Activated naive CD4-positive, alpha-beta T cell treated with Interleukin-2 at 50 U/mL for 16 hours (primary cell): ENCODE results near the gene ACYP1.
"Not testable (repeated sequence)": the region's sequence is repeated elsewhere in the genome, so short reads cannot be mapped to it uniquely, and the experiment has no call there.

ENCODE experiments used
- DNase-seq: peaks from one replicate; pipeline ENCODE4 v3.0.0-alpha.2; 2020

The ACYP1 gene

DNA sequence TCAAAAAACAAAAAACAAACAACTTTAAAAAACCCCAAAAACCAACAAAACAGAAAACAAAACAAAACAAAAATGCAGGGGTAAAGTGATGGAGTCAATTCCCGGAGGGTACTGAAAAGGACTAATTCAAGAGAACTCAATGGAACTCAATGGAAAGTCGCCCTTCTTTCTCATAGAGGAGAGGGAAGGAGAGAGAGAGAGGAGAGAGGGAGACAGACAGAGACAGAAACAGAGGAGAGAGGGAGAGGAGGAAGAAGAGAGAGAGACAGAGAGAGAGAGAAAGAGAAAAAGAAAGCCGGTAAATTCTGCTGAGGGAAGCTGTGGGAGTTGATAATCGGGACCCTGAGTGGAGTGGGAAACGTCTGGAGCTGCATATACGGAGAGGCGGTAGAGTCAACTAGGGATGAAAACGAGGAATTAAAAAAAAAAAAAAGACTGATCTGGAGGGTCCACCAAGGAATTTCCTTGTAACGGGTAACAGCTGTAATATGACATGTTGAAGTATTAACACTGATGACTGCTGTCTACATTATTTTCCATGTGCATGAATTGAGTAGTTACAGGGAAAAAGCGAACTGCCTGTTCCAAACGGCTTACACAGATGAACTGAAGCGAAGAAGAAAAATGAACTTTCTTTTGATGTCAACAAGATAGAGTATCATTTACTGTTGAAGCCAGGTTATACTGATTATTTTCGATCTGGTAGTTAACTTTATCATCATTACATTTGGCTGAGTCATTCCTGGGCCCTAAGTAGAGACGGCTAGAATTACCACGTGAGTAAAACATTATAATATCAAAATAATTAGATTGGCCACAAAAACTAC is 4.7 kb upstream of the ACYP1 start:
- no peak for DNase-seq

DNA sequence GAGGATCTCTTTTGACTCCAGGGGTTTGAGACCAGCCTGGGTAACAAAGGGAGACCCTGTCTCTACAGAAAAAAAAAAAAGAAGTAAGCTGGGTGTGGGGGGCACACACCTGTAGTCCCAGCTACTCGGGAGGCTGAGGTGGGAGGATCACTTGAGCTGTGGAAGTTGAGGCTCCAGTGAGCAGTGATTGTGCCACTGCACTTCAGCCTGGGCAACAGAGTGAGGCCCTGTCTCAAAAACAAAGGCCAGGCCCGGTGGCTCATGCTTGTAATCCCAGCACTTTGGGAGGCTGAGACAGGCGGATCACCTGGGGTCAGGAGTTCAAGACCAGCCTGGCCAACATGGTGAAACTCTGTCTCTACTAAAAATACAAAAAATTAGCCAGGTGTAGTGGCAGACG is 3.9 kb upstream of the ACYP1 start:
- DNase-seq, result not testable (repeated sequence)

DNA sequence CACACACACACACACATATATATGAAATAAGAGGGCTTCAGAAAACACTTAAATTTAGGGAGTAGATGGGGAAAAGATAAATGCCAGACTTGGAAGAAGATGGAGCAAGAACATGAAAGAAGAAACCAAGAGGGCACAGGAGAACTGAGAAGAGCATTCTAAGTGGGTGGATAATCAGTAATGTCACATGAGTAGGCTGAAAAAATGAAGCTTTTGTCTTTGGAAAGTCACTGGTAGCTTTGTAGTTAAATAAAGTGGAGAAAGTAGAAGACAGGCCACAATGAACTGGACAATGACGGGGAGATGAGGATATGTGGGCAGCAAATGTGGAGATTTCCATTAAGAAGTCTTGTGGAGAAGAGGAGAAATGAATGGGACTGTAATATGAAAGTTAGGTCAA is 3.4 kb upstream of the ACYP1 start:
- DNase-seq, result no peak

GRCh38 chr14:75066691-75067090 is 2.9 kb upstream of the ACYP1 start:
- no peak for DNase-seq

DNA sequence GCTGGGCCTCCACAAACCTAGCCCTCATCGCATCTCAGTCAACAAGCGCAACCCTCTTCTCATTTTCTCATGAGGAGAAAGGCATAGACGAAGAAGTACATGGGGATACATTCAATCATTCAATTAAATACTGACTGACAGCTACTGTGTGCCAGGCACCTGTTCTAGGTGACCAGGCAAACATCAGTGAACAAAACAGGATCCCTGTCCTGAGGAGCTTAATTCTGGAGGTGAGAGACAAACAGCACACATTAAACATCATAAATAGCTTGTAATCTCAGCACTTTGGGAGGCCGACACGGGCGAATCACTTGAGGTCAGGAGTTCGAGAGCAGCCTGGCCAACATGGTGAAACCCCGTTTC is 362 bp upstream of the ACYP1 start:
- no peak for DNase-seq

DNA sequence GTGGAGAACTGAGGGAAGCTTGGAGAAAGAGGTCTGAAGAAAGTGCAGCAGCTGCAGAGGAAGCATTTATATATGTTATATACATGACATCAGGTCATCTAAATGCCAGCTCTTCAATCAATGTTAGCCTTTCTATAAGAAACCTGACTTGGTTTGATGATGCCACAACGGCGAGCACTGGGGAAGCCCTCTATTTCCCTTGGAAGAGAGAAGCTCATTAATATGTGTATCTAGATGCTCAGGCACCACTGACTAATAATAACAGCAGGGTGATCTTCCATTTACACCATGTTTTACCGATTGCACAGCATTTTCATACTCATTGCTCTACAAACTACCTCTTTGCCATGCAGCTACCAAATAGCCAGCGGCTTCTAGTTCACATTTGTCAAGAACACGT is 811 bp downstream of the ACYP1 start:
- no peak for DNase-seq

GRCh38 chr14:75060420-75060819 is 3.4 kb downstream of the ACYP1 start:
- DNase-seq, result no peak

- DNase-seq, result no peak
Measured at GRCh38 chr14:75059642-75060041, 4.2 kb downstream of the ACYP1 start.

- no peak for DNase-seq
Measured at GRCh38 chr14:75054421-75054820, 9.4 kb downstream of the ACYP1 start.

GRCh38 chr14:75053396-75054291 is 10.2 kb downstream of the ACYP1 start:
- DNase-seq, result no peak

DNA sequence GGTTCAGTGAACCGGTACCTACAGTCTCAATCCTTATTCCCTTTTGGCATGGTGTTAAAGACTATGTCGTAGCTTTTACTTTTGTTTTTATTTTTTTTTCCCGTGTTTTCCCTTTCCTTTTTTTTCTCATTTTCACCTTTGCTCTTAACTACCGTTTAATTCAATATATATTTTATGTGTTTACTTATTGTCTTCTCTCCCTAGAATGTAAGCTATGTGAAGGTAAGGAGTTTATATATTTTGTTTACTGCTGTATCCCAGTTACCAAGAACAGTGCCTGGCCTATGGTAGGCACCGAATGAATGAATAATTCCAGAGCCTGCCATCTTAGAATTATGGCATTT is 12.3 kb downstream of the ACYP1 start:
- DNase-seq, result no peak

GRCh38 chr14:75050852-75051555 is 12.8 kb downstream of the ACYP1 start, which contains the start of gene MLH3:
MLH3 (minus strand) TSS chr14:75051467; CDS start chr14:75049655, 1,812 bp downstream.
- DNase-seq, result peak; percentile 79

GRCh38 chr14:75049731-75050201 is 14.1 kb downstream of the ACYP1 start:
- no peak for DNase-seq

- DNase-seq, result no peak
Measured at GRCh38 chr14:75049136-75049535, 14.7 kb downstream of the ACYP1 start.

- no peak for DNase-seq
Measured at GRCh38 chr14:75048101-75048500, 15.7 kb downstream of the ACYP1 start.

- DNase-seq, result no peak
Measured at GRCh38 chr14:75047506-75047905, 16.3 kb downstream of the ACYP1 start.

DNA sequence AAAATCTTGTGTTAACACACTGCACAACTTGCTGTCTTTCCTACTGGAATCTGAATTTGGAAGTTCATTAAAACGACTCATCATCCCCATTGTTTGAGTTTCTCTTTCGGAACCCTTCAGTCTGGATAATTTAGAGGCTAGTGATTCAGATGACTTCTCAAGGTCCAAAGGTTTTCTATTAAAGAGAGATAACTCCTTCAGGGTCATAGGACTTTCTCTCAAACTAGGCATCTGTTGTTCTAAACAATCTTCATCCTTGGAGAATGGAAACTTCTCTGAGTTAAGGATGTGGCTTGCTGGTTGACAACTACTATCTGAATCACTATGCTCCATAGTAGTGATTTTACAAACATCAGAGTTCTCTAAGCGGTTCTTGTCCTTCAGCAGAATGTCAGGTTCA is 16.9 kb downstream of the ACYP1 start:
- DNase-seq, result no peak

GRCh38 chr14:75046275-75046674 is 17.5 kb downstream of the ACYP1 start:
- DNase-seq, result no peak

GRCh38 chr14:75044752-75045151 is 19.1 kb downstream of the ACYP1 start:
- DNase-seq, result no peak

DNA sequence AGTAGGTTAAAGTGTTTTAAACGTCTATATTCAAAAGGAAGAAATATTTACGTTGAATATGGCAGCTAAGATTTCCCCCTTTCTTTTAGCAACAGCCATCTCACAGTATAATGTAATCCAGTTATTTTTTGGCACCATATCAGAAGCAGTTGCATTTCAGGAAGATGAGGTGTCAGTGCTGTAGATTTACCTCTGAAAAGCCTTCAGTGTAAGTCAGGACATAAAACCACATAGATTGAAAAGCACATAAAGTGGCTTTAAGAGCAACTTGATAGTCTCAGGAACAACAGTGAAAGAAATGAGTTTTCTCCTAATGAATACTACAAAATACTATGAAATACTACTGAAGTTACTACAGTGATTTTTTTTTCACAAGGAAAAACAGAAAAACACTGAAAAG is 19.5 kb downstream of the ACYP1 start:
- no peak for DNase-seq

GRCh38 chr14:75042035-75042434 is 21.8 kb downstream of the ACYP1 start:
- DNase-seq, result no peak

DNA sequence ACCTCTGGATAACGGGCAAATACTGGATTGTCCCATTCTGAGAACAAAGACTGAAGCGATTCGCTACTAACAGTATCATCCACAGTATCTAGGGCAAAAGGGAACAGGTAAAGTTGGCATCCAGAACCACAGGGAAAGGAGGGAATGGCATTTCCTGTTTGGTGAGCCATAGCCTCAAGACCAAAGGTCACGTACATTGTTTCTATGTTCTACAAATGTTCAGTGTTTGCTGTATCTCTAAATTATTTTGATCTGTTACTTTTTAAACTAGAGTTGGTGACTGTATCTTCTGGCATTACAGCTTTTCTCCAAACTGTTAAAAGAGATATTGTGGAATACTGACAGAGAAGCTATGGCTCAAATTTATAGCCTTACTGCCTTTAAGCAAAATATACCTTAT is 22.2 kb downstream of the ACYP1 start:
- DNase-seq, result no peak

DNA sequence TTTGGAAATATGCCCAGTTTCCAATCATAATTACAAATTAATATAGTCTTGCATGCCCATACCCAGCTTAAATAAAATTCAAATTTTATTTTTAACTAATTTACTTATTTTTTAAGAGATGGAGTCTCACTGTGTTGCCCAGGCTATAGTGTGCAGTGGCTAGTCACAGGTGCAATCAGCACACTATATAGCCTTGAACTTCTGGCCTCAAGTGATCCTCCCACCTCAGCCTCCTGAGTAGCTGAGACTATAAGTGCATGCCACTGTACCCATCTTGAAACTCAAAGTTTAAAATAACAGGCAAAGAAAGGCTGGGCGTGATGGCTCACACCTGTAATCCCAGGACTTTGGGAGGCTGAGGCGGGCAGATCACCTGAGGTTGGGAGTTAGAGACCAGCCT is 22.9 kb downstream of the ACYP1 start:
- DNase-seq, result no peak
